Epithelial cell of proximal tubule (primary cell): ENCODE results near the gene MTRF1. TPM values are rescaled to one million over a fixed set of nuclear protein-coding genes. Genes with fewer than 3 reads are reported as not detected.

ENCODE experiments used
- DNase-seq: peaks from one replicate; pipeline ENCODE4 v3.0.0-alpha.2; 2011; ENCODE audit warnings: low read depth
- H3K4me3 ChIP-seq: 2 replicates; pipeline ENCODE4 v1.5.1; 2011; ENCODE audit warnings: low read depth, mild to moderate bottlenecking, low read length
- CTCF ChIP-seq: conservative IDR thresholded peaks from 2 replicates; pipeline ENCODE4 v1.5.1; 2012; ENCODE audit warnings: low read depth, mild to moderate bottlenecking, low read length
- total RNA-seq: library from RNA; depleted of rRNA; stranded (reverse); fragments of >200 nt; gene quantifications from 2 replicates; pipeline ENCODE4 v1.2.3, GENCODE V29; 2015

MTRF1 gene
- total RNA-seq, 1 donor from 2014 or later: 6.9 TPM

GRCh38 chr13:41259875-41260501, 3.4 kb downstream of the MTRF1 start:
- no peak overlapping the region for H3K4me3 ChIP-seq
- no peak for TF ChIP-seq CTCF
- DNase-seq: no peak

- DNase-seq: no peak
- H3K4me3 ChIP-seq: no peak overlapping the region
- no peak for TF ChIP-seq CTCF
Measured at GRCh38 chr13:41257535-41257934, 5.8 kb downstream of the MTRF1 start.

GRCh38 chr13:41254902-41255301, 8.5 kb downstream of the MTRF1 start:
- TF ChIP-seq CTCF: no peak
- DNase-seq: no peak
- H3K4me3 ChIP-seq: no peak overlapping the region

- H3K4me3 ChIP-seq: no peak overlapping the region
- no peak for TF ChIP-seq CTCF
- no peak for DNase-seq
Measured at GRCh38 chr13:41250993-41251392, 12.4 kb downstream of the MTRF1 start.

GRCh38 chr13:41246969-41247680, 16.3 kb downstream of the MTRF1 start:
- H3K4me3 ChIP-seq: no peak overlapping the region
- DNase-seq: no peak
- no peak for TF ChIP-seq CTCF

GRCh38 chr13:41244556-41244955, 18.8 kb downstream of the MTRF1 start:
- DNase-seq: no peak
- H3K4me3 ChIP-seq: no peak overlapping the region
- TF ChIP-seq CTCF: no peak

GRCh38 chr13:41241626-41242025, 21.8 kb downstream of the MTRF1 start:
- no peak overlapping the region for H3K4me3 ChIP-seq
- no peak for TF ChIP-seq CTCF
- no peak for DNase-seq
